GM21515 (cell line): Measurements from ENCODE around the gene KIF1A.
"Not testable (repeated sequence)": the region's sequence is repeated elsewhere in the genome, so short reads cannot be mapped to it uniquely, and the experiment has no call there.

Source experiments
- ATAC-seq: cut with Tn5 transposase; IDR thresholded peaks from one replicate; pipeline ENCODE4 v1.9.1; 2021; ENCODE audit not compliant: unreplicated experiment

KIF1A gene

DNA sequence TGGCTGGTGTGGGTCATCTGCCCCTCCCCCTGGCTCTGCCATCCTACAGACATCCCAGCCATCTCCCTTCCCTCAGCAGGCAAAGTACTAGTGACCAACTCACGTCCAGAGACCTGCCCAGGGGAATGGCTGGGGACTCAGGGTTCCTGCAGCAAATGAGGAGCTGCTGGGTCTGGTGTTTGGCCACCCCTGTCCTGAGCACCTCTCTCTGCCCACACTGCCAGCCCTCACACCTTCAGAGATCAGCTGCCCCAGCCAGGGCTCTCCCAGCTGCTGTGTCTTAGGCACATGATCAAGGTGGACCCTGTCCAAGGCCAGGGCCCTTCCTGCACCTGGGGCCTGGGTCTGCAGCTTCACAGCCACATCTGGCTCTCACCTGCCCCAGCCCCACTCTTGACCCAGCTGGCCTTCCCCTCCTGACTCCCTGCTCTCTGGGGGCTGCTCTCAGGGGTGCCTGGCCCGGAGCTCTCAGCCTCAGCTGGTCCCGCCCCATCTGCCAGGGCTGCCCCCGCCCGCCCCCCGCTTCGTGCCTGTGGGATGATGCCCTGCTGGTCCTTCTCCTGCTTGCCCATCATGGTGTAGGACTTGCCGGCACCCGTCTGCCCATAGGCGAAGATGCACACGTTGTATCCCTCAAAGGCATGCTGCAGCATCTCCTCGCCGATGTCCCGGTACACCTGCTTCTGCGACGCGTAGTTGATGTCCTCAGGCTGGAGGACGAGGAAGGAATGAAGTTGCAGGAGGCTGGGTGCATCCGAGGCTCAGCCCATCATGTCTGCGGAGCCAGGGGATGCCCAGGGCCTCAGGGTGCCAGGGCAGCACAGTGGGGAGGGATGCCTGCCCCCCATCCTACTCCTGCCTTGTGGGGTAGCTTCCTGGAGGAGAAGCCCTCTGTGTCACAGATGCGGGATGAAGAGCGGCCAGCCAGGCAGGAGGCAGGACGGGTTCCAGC is 32.2 kb downstream of the KIF1A start:
- no peak for ATAC-seq

DNA sequence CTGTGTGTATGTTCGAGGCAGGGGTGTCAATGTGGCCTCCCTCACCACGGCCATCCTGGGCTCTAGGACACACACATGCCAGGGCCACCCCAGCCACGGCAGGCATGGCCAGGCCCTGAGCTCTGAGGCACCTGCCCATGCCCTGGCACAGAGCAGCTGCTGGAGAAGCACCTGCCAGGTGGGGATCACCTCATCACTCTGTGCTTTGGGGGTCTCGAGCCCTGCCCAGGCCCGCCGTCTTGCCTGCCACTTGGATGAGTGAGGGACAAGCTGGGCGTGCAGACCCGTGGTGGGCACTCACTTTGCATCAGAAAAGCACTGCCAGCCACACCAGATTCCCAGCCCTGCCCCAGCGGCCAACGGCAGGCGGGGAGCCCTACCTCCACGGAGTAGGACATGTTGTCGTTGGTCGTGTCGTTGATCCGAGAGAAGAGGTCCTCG is 33.1 kb downstream of the KIF1A start:
- ATAC-seq, result no peak

- no peak for ATAC-seq
These were observed 33.6 kb downstream of the KIF1A start for GRCh38 chr2:240786355-240786841.

DNA sequence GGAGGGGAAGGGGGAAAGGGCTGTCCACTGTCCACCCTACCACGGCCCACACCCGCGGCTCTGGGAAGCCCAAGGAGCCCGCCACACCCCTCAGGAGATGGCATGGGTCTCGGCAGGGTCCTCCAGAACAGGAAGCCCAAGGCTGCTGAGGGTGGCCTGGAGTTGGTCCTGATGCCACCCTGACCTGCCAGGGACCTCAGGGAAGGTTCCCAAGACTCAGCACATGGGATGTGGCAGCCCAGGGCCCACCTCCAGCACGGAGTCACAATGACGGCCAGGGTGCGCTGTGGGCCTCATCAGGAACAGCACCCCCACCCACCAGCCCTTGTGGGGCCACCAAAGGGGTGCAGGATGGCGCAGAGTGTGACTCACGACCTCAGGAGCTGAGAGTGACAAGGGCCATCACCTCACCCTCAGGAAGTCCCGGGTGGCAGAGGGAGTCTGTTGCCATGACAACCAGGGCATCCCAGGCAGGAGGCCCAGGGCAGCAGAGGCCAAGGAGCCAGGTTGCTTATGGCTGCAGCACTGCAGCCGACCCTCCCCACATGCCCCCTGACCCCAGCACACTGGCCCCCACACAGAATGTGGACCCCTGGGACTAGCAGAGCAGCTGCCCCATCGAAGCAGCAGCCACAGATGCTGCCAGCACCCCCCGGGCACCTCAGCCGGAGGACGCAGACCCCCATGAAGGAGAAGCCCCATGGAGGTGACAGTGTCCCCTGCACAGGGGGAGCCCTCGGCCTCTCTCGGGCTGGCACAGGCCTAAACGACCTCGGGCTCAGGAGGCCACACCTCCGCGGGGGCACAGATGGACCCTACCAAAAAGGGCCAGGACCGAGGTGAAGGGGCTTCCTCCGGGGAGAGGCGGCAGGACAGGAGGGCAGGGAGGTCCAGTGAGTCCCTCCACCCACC is 34.3 kb downstream of the KIF1A start:
- no peak for ATAC-seq

- ATAC-seq, result no peak
These were observed 35.2 kb downstream of the KIF1A start for GRCh38 chr2:240784629-240785423.

DNA sequence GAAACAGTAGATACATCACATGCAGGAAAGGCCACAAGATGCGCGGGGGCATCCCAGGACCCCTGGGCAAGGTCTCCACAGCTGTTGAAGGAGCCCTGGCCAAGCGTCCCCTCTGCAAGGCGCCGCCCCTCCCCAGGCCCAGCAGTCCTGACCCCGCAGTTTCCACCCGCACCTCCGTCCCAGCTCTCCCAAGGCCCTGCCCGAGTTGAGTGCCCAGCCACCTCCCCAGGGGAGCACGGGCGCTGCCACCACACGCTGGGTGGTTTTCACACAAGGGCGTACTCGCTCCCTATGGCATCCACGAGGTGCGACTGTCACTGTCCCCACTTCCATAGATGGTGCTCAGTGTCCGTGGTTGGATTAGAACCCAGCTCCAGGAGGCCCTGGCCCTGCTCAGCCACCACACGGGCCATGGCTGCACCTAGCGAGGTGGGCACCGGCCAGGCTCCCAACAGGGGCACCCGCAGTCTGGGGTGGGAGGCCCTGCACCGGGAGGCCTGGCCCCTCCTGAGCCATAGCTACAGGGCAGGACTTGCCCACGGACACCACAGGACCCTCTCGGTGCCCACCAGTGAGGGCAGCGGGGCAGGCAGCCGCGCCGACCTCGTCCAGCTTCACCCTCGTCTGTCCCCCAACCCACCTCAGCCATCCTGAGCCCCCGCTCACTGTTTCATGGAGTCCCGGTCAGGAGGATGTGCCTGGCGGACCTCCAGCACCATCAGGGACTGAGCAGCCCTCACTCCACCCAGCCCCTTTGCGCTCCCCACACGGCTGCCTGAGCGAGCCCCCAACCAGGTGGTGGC is 36.0 kb downstream of the KIF1A start:
- no peak for ATAC-seq

GRCh38 chr2:240782886-240783818 is 36.9 kb downstream of the KIF1A start:
- no peak for ATAC-seq

- ATAC-seq, result no peak
These were observed 37.7 kb downstream of the KIF1A start for GRCh38 chr2:240782221-240782885.

- no peak for ATAC-seq
These were observed 38.4 kb downstream of the KIF1A start for GRCh38 chr2:240781471-240782220.

- ATAC-seq, result no peak
These were observed 39.9 kb downstream of the KIF1A start for GRCh38 chr2:240780023-240780700.

GRCh38 chr2:240779250-240779832 is 40.7 kb downstream of the KIF1A start:
- not testable (repeated sequence) for ATAC-seq

DNA sequence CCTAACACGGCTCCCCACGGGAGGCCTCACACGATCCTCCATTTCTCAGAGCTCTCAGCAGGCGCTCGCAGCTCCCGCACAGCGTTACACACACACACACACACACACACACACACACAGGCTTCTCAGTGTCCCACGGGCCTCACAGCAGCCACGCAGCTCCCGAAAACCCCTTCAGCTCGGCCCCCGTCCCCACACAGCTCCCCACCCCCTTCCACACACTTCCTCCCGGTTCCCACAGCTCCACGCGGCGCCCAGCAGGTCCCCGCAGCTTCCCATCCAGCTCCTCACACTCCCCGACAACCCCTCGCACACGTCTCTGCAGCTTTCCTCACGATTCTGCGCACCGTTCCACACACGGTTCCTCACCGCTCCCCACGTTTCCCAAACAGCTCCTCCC is 41.6 kb downstream of the KIF1A start:
- ATAC-seq, result no peak

- no peak for ATAC-seq
These were observed 42.4 kb downstream of the KIF1A start for GRCh38 chr2:240777456-240778212.

DNA sequence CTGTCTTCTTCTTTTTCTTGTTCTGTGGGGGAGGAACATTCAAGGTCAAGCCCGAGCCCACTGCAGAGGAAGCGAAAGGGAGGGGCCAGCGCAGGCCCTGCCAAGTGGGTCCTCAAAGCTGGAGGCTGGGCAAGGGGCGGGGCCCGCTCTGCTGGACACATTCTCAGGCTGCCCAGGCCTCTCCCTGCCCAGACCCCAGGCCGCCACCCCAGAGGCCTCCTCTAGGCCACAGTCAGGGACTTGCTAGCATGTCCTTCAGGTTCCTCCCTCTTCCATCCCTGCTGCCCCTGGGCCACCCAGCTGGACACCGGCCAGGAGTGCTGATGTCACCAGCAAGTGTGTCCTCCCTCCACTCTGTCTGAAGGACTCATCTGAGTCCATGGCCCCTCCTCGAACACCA is 44.1 kb downstream of the KIF1A start:
- no peak for ATAC-seq

GRCh38 chr2:240774856-240775255 is 45.2 kb downstream of the KIF1A start:
- no peak for ATAC-seq

- ATAC-seq, result no peak
These were observed 50.9 kb downstream of the KIF1A start for GRCh38 chr2:240769096-240769495.
